ELF-1 (cell line): ENCODE measurements around the gene RGS14.
A peak's percentile ranks its signal among the peaks of the same experiment; 100 is the strongest.
"Not testable (repeated sequence)": the region's sequence is repeated elsewhere in the genome, so short reads cannot be mapped to it uniquely, and the experiment has no call there.

ENCODE experiments used
- DNase-seq: peaks from one replicate; pipeline ENCODE4 v3.0.0-alpha.2; 2016; ENCODE audit warnings: low read depth, low spot score

The RGS14 gene

DNA sequence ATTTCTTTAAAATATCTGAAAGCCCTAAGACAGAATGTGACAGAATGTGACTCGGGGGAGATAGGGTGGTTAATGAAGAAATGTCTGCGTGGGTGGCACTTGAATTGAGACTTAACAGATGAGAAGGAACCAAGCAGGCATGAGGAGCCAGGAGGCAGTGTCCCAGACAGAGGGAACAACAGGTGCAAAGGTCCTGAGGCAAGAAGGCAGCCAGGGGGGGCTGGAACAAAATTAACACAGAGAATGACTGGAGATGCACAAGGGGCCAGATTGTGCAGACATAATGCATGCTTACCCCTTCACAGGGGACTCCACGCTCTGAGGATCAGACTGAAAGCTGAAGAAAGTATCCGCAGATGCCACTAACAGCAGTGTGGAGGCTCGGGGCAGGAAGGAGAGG lies 8.0 kb upstream of the RGS14 start:
- no peak for DNase-seq

DNA sequence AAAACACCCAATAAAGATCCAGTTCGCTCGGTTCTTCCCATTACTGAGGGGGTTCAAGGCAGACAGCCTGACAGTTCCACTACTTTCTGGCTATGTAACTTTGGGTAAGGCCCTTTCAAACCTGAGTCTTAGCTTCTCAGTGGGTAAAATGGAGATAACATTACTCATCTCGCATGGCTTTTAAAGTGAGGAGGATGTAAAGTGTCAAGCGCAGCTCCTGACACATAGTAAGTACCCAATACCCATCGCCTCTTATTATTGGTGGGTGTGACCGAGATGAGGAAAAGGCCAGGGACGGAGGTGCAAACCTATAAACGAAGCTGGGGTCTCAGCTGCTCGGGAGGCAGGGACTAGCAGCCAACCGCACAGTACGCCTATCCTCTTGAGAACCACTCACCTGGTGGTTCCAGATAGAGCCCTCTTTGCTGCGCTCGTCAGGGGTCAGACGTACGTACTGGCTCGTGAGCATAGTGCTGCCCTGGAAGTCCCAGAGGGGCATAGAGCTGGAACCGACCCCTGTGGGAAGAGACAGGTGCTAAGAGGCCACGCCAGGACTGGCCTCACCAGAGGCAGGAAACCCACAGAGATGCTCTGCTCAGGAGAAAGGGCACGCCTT lies 6.8 kb upstream of the RGS14 start:
- no peak for DNase-seq

DNA sequence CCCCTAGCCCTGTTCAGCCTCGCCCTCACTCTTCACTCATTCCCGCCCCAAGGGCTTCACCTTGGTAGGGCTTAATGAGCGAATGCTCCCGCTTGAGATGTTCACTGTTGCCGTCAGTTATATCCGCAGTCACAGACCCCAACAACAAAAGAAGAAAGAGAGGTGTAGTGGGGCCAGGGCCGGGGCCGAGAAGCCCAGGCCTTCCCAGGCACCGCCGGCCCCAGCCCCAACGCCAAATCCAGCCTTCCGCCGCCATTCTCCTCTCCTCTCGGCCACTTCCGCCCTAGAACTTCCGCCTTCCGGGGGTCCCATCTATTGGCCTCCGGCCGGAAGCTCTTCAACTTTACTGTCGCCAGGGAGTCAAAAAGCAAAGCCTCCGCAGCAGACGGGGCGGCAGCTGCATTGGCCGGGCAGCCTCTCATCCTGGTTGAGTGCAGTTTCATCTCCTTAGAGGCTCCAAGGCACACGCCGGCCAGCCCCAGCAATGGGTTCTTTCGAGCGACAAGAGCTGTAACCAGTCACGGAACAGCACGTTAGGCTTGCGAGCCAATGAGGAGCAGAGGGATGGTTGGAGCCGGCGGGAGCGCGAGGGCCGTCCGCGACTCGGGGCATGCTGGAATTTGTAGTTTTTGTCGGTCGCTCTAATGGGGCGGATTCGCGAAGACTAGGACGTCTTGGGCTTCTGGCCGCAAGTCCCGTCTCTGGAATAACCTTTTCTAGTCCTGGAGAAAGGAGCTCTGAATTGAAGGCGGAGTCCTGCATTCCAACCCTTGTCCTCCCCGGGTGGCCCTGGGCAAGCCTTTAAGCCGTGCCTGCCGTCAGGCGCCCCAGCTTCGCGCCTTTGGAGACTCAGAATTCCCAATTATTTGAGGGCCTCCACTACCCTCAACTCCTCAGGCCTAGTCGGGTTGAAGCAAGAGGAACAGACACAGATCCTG lies 6.1 kb upstream of the RGS14 start, which contains the start of gene LMAN2:
TSS of gene LMAN2 (minus strand) at position 277 of the 938 bp plus-strand sequence. CDS start at position 256, 21 bp downstream.
- peak; percentile 97 for DNase-seq

DNA sequence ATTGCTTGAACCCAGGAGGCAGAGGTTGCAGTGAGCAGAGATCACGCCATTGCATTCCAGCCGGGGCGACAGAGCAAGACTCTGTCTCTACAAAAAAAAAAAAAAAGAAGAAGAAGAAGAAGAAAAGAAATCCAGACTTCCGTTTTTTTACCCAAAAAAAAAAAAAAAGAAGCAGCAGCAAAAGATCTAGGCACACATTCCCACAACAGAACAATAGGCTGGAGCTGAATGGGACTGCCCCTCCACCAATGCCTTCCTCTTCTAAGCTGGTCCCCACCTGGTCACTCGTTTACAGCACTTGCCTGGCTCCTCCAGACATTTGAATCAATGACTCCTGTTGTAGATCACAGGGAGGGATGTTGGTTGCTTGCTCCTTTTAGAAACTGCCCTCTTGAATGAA lies 4.6 kb upstream of the RGS14 start:
- DNase-seq = no peak

DNA sequence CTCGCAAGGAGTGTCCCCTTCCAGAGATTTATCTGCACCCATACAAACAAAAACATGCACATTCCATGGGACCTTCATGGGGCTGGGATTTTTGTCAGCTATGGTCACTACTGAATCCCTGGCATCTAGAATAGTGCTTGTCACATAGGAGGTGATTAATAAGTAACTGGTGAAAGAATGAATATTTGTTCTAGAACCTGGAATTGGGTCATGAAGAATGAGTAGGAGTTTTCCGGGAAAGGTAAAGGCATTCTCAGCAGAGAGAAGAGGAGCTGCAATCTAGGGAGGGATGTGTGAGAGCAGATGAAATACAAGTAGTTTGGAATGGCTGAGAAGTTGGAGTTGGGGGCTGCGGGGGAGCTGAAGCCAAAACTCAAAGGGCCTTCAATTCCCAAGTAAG lies 3.5 kb upstream of the RGS14 start:
- DNase-seq = no peak

DNA sequence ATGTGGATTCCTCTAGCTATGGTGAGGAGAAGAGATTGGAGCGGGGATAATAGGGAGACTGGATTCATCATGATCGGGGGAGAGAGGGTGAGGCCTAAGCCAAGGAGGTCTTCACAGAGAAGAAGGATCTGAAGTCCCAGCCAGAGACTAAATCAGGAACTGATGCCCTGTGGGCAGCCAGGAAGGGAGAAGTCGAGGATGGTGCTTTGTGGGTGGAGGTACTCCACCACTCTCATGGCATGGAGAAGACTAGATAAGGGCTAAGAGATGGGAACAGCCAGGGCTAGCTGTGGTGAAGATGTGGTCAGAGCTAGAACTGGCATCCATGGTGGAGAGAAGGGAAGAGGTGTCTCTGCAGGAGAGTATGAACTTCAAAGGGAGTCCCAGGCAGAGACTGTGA lies 3.0 kb upstream of the RGS14 start:
- no peak for DNase-seq

DNA sequence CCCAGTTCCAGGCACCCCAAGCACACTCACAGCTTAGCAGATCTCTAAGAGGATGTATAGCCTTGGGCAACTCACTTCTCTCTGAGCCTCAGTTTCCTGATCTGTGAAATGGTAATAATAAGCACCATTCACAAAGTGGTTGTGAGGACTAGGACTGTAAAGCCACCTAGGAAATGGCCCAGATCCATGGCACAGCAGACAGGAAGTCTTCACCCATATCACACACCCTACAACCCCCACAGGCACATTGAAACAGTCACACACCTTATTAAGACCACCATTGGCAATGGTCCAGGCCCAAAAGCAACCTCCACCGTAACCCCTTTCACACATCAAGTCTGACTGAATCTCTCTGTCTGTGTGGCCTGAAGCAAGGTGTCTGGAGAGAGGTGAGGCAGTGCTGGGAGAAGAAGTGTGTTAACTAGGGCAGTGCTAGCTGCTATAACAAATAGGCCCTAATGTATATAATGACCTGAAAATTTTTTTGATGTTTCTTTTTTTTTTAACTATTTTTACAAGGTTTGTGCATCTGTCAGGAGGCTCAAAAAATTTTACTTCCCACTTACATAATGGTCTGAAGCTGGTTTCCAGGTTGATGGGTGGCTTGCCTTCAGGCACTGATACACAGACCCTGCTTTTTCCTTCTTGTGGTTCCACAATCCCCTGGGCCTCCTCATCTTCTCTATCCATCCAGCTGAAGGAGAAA lies 2.4 kb upstream of the RGS14 start:
- DNase-seq = no peak

DNA sequence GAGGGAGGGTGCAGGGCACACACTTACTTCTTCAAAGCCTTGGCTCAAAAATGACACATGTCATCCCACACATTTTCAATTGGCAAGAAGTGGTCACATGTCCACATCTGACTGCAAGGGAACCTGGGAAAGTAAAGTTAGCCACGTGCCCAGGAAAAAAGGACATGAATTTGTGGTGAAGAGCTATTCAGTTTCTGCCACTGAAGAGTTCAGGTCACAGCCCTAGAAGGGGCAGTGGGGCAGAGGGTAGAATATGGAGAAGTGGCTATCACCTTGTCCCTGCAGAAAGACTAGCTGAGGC lies 1.9 kb upstream of the RGS14 start:
- no peak for DNase-seq

DNA sequence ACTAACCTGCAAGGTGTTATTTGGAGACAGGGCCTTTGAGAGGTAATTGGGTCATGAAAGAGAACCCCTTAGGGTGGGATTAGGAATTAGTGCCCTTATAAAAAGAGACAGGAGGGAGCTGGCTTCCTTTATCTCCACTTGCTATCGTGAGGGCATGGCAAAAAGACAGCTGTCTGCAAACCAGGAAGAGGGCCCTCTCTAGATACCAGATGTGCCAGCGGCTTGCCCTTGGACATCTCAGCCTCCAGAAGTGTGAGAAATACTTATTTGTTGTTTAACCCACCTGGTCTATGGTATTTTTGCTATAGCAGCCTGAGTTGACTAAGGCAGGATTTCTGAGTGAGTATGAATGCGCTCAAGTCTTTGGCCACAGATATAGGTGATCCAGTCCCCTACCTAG lies 978 bp upstream of the RGS14 start:
- DNase-seq = no peak

DNA sequence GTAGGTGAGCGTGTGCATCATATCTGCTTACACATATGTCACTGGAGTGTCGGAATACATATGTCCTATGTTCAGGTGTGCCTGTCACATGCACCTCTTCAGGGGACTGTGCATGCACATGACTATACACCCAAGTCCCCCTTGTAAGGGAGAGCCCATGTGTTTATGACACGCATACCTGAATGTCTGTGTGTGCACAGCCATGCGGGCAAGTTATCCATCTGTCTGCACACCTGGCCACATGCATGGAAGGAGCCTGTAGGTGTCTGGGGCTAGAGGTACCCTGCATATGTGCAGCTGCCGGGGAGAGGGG lies 622 bp upstream of the RGS14 start:
- DNase-seq = no peak

DNA sequence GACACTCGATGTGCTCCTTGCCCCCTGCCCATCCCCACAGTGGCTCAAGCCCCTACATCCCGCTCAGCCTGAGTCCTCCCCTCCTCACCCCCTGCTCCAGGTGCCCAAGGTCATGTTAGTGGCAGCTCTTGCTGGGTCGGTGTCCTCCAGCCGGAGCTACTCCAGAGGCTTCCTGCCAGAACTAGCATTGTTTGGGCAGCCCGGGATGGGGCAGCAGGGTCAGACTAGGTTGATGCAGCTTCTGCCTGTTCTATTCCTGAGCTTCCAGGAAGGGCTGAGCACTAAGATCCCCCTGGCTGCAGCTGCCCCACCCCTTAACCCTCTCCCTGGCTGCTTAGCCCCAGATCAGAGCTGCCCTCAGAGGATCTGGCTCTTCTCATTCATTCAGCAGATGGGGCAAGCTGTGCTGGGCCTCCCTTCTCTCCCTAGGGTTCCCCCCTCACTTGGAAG lies 671 bp downstream of the RGS14 start:
- DNase-seq = no peak

DNA sequence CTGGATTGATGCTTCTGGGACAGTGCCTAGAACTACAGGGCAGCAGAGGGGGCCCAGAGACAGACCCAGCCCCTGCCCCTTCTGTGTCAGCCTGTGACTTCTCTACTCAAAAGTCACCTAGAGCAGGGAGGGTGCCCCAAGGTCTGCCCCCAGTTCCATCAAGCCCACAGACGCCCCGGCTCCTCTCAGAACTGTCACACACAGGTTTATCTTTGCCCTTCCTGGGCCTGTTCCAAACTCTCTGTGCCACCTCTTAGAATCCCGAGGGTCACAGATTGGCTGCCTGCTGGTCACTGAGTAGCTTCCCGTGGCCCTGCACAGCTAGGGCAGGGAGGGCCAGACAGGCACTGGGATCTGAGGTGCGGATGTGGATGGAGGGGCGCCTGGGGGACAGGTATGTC lies 1.7 kb downstream of the RGS14 start:
- DNase-seq = no peak

DNA sequence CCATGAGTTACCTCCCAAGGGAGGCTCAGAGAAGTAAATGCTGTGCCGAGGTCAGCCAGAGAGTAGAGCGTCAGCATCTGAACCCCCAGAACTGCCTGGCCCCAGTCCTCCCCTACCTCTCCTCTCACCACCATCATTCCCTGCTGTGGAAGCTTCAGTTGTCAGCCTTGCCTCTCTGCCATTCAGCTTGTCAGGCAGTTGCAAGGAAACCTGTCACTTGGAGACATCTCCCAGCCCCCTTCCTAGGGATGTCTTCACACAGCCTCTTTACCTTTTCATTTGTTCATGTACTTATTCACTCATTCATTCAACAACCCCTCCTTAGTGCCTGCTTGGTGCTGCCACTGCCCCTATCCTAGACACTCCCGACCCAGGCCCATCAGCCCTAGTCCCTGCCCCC lies 2.1 kb downstream of the RGS14 start:
- DNase-seq = no peak

DNA sequence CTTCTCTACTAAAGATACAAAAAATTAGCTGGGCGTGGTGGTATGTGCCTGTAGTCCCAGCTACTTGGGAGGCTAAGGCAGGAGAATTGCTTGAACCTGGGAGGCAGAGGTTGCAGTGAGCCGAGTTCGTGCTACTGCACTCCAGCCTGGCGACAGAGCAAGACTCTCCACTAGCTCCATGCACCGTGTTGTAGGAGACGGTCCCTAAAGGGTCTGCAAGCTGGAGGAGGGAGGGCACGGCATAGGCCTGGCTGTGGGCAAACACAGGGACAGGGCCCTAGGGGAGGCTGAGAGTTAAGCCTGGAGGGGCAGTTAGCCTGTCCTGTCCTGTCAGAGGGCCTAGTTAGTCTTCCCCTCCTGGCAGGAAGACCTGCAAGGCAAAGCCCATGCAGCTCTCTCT lies 3.0 kb downstream of the RGS14 start:
- not testable (repeated sequence) for DNase-seq

DNA sequence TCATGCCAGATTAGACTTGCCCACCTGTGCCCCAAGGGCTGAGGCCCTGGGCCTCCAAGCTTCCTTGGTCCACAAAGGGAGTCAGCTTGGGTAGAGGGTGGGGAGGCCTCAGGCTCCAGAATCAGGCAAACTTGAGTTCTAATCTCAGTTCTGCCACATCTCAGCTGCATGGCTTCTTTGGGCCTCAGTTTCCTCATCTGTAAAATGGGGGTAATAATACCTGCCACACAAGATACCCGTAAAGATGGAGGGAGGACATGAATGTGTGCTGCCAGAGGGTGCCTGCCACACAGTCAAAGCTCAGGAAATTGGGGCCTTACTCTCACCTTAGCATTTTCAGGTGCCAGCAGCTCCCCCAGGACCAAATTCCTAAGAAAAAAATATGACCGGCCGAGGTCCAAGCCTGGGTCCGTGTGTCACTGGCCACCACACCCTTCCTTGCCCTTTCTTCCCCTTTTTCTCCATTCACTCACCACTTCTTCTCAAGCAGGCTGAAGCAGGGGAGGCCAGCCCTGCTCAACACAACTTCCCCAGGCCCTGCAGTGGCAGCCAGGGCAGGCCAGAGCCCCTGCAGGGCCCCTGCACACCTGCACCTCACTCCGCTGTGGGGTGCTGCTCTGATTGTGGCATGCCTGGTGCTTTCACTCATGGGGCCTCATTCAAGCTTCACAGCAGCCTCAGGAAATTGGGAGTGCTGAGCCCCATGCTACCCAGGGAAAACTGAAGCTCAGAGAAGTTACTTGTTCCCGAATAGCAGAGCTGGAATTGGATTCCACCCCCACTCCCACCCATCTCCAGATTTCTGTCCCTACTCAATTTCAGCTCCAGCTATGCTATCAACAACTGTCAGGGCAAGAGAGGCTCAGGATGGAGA lies 3.9 kb downstream of the RGS14 start:
- DNase-seq = no peak

DNA sequence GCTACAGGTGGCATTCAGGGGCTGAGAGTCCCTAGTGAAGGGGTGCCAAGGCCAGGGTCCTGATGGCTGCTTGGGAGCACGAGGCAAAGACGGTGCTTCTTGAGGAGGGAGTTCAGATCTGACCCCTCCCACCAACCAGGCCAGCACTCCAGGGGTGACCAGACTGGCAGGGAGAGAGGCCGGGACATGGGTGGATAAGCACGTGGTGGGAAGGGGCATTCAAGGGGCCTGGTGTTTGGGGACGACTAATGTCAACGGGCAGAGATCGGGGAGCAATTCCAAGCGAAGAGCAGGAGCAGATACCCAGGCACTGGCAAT lies 4.5 kb downstream of the RGS14 start:
- DNase-seq = no peak

DNA sequence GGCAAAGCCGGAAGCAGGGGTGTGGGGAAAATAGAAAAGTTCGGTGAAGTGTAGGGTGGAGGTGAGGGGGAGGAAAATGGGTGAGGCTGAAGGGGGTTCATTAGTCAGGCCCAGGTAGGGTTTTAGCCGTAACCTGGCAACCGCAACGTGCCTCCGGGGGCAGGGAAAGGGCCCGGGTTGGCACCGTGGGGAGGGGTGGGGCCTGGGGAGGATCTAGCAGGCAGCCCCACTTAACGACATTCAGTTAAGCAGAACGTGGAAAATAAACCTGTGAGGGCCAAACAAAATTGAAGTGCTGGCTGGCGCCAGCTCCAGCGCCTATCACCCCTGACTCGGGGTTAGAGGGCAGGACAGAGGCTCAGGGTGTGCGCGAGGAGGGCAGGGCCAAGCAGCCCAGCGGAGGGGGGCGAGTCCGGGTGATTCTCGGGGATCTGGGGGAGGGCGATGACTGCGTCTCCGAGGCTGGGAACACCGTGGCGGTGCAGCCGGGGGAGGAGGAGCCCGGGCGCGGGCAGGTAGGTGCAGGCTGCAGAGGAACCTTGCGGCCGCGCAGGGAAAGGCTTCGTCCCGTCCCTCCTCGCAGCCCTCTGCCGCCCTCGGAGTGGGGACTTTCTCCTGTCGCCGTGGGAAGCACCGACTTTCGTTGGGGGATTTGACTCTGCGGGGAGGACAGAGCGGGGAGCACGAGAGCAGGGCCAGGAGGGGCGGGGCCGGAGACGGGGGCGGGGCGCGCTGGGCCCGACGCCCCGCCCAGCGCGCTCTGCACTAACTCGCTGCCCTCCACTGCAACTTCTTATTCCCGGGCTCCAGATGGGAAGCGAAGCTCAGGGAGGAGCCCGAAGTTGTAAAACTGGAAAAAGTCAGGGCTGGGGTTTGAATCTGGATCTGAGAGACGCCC lies 5.1 kb downstream of the RGS14 start:
- DNase-seq = peak; percentile 55

DNA sequence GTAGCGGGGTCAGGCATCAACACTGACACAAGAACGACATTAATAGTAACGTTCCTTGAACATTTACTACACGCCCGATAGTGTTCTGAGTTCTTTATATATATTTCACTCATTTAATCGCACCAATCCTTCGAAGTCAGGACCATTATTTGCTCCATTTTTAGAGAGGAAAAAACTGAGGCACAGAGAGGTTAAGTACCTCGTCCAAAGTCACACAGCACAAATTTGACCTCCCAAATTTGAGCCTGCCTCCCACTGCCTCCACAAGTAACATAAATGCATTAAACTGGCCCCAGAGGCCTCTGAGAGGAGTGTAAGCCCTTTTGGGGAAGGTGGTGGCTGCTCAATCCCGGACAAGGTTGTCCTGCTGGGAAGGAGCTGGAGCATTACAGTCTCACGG lies 5.8 kb downstream of the RGS14 start:
- no peak for DNase-seq

DNA sequence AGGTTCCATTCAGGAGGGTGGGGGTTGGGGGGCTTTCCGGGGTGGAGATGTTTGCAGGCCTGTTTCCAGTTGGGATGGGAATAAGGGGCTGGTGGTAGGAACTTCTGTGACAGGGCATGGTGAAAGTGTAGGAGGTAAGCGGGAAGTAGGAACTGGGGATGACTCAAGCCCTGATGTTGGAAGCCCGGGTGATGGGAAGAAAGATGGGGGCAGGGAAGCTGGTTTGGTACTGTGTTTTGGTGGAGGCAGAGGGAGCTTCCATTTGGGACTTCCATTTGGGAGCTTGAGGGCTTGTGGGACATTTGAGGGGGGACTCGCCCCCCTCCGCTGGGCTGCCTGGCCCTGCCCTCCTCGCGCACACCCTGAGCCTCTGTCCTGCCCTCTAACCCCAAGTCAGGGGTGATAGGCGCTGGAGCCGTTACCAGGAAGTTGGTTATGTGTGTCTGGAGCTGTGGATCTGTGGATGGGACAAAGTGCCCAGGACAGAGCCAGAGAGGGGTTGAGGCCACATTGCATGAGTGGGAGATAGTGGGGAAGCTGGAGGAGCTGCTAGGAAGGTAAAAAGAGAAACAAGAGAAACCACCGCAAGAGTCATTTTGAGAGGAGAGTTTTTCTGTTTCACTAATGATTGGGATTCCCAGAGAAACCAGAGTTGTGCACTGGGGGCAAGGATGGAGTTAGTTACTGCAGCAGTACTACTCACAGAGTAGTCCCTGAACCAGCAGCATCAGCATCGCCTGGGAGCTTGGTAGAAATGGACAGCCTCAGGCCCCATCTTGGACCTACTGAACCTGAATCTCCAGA lies 6.6 kb downstream of the RGS14 start:
- DNase-seq = no peak
